WTC11 (cell line): ENCODE results near the gene ERFL. TPM values are rescaled to one million over a fixed set of nuclear protein-coding genes. Genes with fewer than 3 reads are reported as not detected.

Experiments used
- ATAC-seq: fragments of 200-7000 bp; cut with Tn5 transposase; 2 replicates; pipeline ENCODE4 v1.10.0; 2021; ENCODE audit warnings: mild to moderate bottlenecking, moderate library complexity
- CTCF ChIA-PET: fragments of 300-600 bp; sonication (Branson Sonifier 250); formaldehyde crosslinking; loops from one replicate; lab custom pipeline; 2021; ENCODE audit warnings: antibody characterized with exemption; lab: Charles Lee
- POLR2A ChIA-PET: fragments of 350-600 bp; sonication (Branson Sonifier 250); formaldehyde crosslinking; loops from one replicate; lab custom pipeline; 2021; ENCODE audit warnings: antibody characterized with exemption; lab: Charles Lee
- DNase-seq: peaks from one replicate; pipeline ENCODE4 v3.0.0; 2021; ENCODE audit warnings: low spot score
- H3K27ac Mint-ChIP-seq: 2 replicates; pipeline ENCODE4 v1.8.0; 2021; ENCODE audit warnings: mixed read lengths
- H3K27me3 Mint-ChIP-seq: 2 replicates; pipeline ENCODE4 v1.8.0; 2021; ENCODE audit warnings: low read depth, mild to moderate bottlenecking, moderate library complexity, mixed read lengths
- H3K36me3 Mint-ChIP-seq: 2 replicates; pipeline ENCODE4 v1.8.0; 2021; ENCODE audit warnings: mixed read lengths
- H3K4me1 Mint-ChIP-seq: 2 replicates; pipeline ENCODE4 v1.8.0; 2022; ENCODE audit warnings: mixed read lengths
- H3K4me3 Mint-ChIP-seq: 2 replicates; pipeline ENCODE4 v1.8.0; 2021; ENCODE audit warnings: mild to moderate bottlenecking, moderate library complexity, mixed read lengths
- H3K9me3 Mint-ChIP-seq: 2 replicates; pipeline ENCODE4 v1.8.0; 2021; ENCODE audit warnings: mixed read lengths
- CREB1 ChIP-seq: sonication (generic); formaldehyde crosslinking; IDR thresholded peaks from 2 replicates; pipeline ENCODE4 v1.8.0; 2023; ENCODE audit warnings: mild to moderate bottlenecking, missing genetic modification reagents
- CREM ChIP-seq: sonication (generic); formaldehyde crosslinking; IDR thresholded peaks from 2 replicates; pipeline ENCODE4 v1.8.1; 2022; ENCODE audit warnings: mild to moderate bottlenecking, missing genetic modification reagents, moderate library complexity
- ELF4 ChIP-seq: sonication (generic); formaldehyde crosslinking; IDR thresholded peaks from 2 replicates; pipeline ENCODE4 v1.8.1; 2022; ENCODE audit warnings: low read depth, mild to moderate bottlenecking, moderate library complexity, missing genetic modification reagents
- ETV6 ChIP-seq: sonication (generic); formaldehyde crosslinking; IDR thresholded peaks from 2 replicates; pipeline ENCODE4 v1.8.1; 2022; ENCODE audit warnings: mild to moderate bottlenecking, missing genetic modification reagents
- FOXJ3 ChIP-seq: sonication (generic); formaldehyde crosslinking; IDR thresholded peaks from 2 replicates; pipeline ENCODE4 v1.9.0; 2021; ENCODE audit warnings: missing genetic modification reagents, mild to moderate bottlenecking, borderline replicate concordance
- JAZF1 ChIP-seq: fragments of 250-450 bp; sonication (Bioruptor Pico); IDR thresholded peaks from 2 replicates; pipeline ENCODE4 v1.9.0; 2021; ENCODE audit warnings: moderate library complexity, mild to moderate bottlenecking, inconsistent platforms
- MXD4 ChIP-seq: fragments of 250-450 bp; sonication (Bioruptor Pico); IDR thresholded peaks from 2 replicates; pipeline ENCODE4 v1.8.0; 2021; ENCODE audit warnings: mild to moderate bottlenecking, moderate library complexity, borderline replicate concordance
- NR1H2 ChIP-seq: sonication (generic); formaldehyde crosslinking; IDR thresholded peaks from 2 replicates; pipeline ENCODE4 v1.9.0; 2021; ENCODE audit warnings: mild to moderate bottlenecking, moderate library complexity, missing genetic modification reagents
- NR3C1 ChIP-seq: sonication (generic); formaldehyde crosslinking; conservative IDR thresholded peaks from 2 replicates; pipeline ENCODE4 v1.8.1; 2023; ENCODE audit warnings: low read depth, mild to moderate bottlenecking, missing genetic modification reagents
- RELA ChIP-seq: sonication (generic); formaldehyde crosslinking; IDR thresholded peaks from 2 replicates; pipeline ENCODE4 v1.8.1; 2022; ENCODE audit warnings: missing genetic modification reagents, mild to moderate bottlenecking, borderline replicate concordance
- SP1 ChIP-seq: sonication (generic); formaldehyde crosslinking; conservative IDR thresholded peaks from 2 replicates; pipeline ENCODE4 v1.8.1; 2022; ENCODE audit warnings: missing genetic modification reagents
- TCF7 ChIP-seq: sonication (generic); formaldehyde crosslinking; IDR thresholded peaks from 2 replicates; pipeline ENCODE4 v1.8.0; 2022; ENCODE audit warnings: mild to moderate bottlenecking, low read depth, missing genetic modification reagents, moderate library complexity
- ZNF121 ChIP-seq: sonication (generic); formaldehyde crosslinking; IDR thresholded peaks from 2 replicates; pipeline ENCODE4 v1.8.0; 2023; ENCODE audit warnings: missing genetic modification reagents
- ZNF219 ChIP-seq: sonication (generic); formaldehyde crosslinking; IDR thresholded peaks from 2 replicates; pipeline ENCODE4 v1.8.0; 2023; ENCODE audit warnings: missing genetic modification reagents, mild to moderate bottlenecking, borderline replicate concordance
- ZNF317 ChIP-seq: sonication (generic); formaldehyde crosslinking; IDR thresholded peaks from 2 replicates; pipeline ENCODE4 v1.8.1; 2023; ENCODE audit warnings: low read depth, mild to moderate bottlenecking, moderate library complexity, missing genetic modification reagents, borderline replicate concordance
- total RNA-seq: library from RNA; stranded (reverse); gene quantifications from 3 replicates; pipeline ENCODE4 v1.2.3, GENCODE V29; 2021
- TF ChIP-seq, protein P1 (sequence below): sonication (generic); formaldehyde crosslinking; IDR thresholded peaks from 2 replicates; pipeline ENCODE4 v1.8.0; 2022; ENCODE audit warnings: mild to moderate bottlenecking, missing genetic modification reagents
- TF ChIP-seq, protein P2 (sequence below): sonication (generic); formaldehyde crosslinking; IDR thresholded peaks from 2 replicates; pipeline ENCODE4 v1.8.1; 2023; ENCODE audit warnings: mild to moderate bottlenecking, missing genetic modification reagents, moderate library complexity
- TF ChIP-seq, protein P3 (sequence below): fragments of 200-600 bp; IDR thresholded peaks from 2 replicates; pipeline ENCODE4 v1.8.0; 2022; ENCODE audit warnings: antibody characterized with exemption
- TF ChIP-seq, protein P4 (sequence below): sonication (generic); formaldehyde crosslinking; IDR thresholded peaks from 2 replicates; pipeline ENCODE4 v1.8.1; 2022; ENCODE audit warnings: mild to moderate bottlenecking, missing genetic modification reagents, moderate library complexity, borderline replicate concordance
- TF ChIP-seq, protein P5 (sequence below): fragments of 250-450 bp; sonication (Bioruptor Pico); IDR thresholded peaks from 2 replicates; pipeline ENCODE4 v1.9.0; 2021; ENCODE audit warnings: mild to moderate bottlenecking, borderline replicate concordance
- TF ChIP-seq, protein P6 (sequence below): sonication (generic); formaldehyde crosslinking; IDR thresholded peaks from 2 replicates; pipeline ENCODE4 v1.8.1; 2023; ENCODE audit warnings: mild to moderate bottlenecking, missing genetic modification reagents

Gene ERFL
- total RNA-seq, 1 experiment from 2014 or later = 0.31 TPM

DNA sequence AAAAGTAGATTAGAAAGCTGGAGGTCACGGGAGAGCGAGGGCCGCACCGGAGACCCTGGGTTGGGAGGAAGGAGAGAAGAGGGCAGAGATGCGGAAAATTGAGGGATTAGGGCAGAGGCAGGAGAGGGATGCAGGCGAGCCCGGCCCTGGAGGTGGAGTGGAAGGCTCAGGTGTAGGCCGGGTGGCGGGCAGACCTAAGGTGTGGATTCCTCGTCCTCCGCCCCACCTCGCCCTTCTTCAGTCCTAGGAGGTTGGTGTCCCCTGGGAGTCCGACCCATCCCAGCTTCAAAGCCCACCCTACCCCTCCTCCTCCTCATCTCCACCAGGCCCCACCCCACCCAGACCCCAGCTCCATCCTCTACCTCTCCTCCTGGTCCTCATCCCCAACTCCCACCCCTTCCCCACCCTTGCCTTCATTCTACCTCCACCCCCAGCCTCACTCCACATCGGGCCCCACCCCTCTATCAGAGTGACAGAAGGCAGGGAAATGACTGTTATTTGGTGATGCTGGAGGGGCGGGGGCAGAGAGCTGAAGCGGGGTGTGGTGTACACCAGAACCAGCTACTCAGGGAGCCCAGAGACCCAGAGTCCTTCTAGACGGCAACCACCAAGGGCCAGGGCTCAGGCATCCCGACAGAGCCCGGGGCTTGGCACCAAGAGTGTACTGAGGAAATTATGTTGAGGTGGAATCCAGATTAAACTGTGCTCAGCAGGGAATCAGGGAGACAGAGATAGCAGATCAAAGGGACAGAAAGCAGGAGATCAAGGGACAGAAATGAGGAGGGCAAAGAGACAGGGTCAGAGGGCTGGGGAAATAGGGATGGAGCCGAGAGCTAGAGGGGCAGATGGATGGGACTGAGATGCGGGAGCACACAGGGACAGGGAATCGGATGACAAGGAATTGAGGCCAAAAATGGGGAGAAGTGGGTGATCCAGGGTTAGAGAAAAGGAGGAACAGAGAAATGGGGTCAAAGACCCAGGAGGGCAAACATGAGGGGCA, 6.4 kb downstream of the ERFL start (continued):
- TF ChIP-seq, protein P1, sequence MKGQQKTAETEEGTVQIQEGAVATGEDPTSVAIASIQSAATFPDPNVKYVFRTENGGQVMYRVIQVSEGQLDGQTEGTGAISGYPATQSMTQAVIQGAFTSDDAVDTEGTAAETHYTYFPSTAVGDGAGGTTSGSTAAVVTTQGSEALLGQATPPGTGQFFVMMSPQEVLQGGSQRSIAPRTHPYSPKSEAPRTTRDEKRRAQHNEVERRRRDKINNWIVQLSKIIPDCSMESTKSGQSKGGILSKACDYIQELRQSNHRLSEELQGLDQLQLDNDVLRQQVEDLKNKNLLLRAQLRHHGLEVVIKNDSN = no peak
- TF ChIP-seq ETV6 (CRISPR knock-in tag) (no peak), TCF7 (CRISPR knock-in tag) (no peak), MXD4 (CRISPR knock-in tag) (no peak)
- TF ChIP-seq, protein P2, sequence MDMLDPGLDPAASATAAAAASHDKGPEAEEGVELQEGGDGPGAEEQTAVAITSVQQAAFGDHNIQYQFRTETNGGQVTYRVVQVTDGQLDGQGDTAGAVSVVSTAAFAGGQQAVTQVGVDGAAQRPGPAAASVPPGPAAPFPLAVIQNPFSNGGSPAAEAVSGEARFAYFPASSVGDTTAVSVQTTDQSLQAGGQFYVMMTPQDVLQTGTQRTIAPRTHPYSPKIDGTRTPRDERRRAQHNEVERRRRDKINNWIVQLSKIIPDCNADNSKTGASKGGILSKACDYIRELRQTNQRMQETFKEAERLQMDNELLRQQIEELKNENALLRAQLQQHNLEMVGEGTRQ (CRISPR knock-in tag) = no peak

DNA sequence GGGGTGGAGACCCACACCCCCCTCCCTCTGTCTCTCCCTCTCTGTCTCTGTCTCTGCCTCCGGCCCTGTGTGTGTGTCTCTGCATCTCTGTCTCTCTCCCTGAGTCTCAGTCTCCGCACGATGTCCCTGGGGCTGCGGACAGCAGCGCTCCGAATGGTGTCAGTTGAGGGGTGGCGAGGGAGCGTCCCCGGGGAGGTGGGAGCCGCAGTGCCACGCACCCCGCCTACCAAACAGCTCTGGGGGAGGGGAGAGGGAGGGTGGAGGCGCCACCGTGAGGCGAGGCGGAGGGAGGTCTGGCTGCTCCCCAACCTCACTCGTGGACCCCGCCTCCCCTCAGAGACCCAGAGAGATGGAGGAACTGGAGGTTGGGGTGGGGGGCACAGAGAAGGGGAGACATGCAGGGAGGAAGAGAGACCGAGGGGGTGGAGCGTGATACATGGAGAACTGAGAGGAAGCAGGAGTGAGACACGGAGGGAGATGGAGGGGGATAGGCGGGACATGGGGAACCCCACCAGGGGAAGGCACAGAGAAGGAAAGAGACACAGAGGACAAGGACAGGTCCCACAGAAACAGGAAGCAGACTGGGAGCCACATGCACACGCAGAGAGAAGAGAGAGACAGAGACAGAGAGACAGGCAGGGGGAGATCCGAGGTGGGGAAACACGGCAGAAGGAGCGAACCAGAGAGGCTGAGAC, 7.2 kb downstream of the ERFL start:
- ATAC-seq (peak; percentile 14; the same call in 1 of the 2 replicates), DNase-seq (no peak)
- Mint-ChIP-seq H3K27me3 (no peaks in the 10 kb centered on the region), H3K4me3 (peak overlapping the region; percentile 16), H3K36me3 (no peaks in the 10 kb centered on the region), H3K4me1 (peaks cover 10% of the 10 kb centered on the region), H3K9me3 (no peaks in the 10 kb centered on the region), H3K27ac (no peak overlapping the region)
- CTCF ChIA-PET = interaction anchor here (0.7 to 2.1 kb wide), 4 partner anchors 10 to 214 kb away, joined by 3 to 14 read pairs (median 4); no protein-coding TSS in a partner anchor
- TF ChIP-seq ZNF219 (no peak), NR3C1 (no peak), ELF4 (CRISPR knock-in tag) (no peak), CREB1 (CRISPR knock-in tag) (no peak), NR1H2 (no peak), FOXJ3 (CRISPR knock-in tag) (no peak), SP1 (CRISPR knock-in tag) (no peak), CREM (CRISPR knock-in tag) (no peak), ZNF121 (CRISPR knock-in tag) (no peak), JAZF1 (CRISPR knock-in tag) (no peak), RELA (no peak), ZNF317 (CRISPR knock-in tag) (no peak)
- TF ChIP-seq, protein P3, sequence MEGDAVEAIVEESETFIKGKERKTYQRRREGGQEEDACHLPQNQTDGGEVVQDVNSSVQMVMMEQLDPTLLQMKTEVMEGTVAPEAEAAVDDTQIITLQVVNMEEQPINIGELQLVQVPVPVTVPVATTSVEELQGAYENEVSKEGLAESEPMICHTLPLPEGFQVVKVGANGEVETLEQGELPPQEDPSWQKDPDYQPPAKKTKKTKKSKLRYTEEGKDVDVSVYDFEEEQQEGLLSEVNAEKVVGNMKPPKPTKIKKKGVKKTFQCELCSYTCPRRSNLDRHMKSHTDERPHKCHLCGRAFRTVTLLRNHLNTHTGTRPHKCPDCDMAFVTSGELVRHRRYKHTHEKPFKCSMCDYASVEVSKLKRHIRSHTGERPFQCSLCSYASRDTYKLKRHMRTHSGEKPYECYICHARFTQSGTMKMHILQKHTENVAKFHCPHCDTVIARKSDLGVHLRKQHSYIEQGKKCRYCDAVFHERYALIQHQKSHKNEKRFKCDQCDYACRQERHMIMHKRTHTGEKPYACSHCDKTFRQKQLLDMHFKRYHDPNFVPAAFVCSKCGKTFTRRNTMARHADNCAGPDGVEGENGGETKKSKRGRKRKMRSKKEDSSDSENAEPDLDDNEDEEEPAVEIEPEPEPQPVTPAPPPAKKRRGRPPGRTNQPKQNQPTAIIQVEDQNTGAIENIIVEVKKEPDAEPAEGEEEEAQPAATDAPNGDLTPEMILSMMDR = no peak
- TF ChIP-seq, protein P4, sequence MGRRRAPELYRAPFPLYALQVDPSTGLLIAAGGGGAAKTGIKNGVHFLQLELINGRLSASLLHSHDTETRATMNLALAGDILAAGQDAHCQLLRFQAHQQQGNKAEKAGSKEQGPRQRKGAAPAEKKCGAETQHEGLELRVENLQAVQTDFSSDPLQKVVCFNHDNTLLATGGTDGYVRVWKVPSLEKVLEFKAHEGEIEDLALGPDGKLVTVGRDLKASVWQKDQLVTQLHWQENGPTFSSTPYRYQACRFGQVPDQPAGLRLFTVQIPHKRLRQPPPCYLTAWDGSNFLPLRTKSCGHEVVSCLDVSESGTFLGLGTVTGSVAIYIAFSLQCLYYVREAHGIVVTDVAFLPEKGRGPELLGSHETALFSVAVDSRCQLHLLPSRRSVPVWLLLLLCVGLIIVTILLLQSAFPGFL (CRISPR knock-in tag) = no peak
- TF ChIP-seq, protein P5, sequence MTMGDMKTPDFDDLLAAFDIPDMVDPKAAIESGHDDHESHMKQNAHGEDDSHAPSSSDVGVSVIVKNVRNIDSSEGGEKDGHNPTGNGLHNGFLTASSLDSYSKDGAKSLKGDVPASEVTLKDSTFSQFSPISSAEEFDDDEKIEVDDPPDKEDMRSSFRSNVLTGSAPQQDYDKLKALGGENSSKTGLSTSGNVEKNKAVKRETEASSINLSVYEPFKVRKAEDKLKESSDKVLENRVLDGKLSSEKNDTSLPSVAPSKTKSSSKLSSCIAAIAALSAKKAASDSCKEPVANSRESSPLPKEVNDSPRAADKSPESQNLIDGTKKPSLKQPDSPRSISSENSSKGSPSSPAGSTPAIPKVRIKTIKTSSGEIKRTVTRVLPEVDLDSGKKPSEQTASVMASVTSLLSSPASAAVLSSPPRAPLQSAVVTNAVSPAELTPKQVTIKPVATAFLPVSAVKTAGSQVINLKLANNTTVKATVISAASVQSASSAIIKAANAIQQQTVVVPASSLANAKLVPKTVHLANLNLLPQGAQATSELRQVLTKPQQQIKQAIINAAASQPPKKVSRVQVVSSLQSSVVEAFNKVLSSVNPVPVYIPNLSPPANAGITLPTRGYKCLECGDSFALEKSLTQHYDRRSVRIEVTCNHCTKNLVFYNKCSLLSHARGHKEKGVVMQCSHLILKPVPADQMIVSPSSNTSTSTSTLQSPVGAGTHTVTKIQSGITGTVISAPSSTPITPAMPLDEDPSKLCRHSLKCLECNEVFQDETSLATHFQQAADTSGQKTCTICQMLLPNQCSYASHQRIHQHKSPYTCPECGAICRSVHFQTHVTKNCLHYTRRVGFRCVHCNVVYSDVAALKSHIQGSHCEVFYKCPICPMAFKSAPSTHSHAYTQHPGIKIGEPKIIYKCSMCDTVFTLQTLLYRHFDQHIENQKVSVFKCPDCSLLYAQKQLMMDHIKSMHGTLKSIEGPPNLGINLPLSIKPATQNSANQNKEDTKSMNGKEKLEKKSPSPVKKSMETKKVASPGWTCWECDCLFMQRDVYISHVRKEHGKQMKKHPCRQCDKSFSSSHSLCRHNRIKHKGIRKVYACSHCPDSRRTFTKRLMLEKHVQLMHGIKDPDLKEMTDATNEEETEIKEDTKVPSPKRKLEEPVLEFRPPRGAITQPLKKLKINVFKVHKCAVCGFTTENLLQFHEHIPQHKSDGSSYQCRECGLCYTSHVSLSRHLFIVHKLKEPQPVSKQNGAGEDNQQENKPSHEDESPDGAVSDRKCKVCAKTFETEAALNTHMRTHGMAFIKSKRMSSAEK (CRISPR knock-in tag) = no peak
- TF ChIP-seq, protein P6, sequence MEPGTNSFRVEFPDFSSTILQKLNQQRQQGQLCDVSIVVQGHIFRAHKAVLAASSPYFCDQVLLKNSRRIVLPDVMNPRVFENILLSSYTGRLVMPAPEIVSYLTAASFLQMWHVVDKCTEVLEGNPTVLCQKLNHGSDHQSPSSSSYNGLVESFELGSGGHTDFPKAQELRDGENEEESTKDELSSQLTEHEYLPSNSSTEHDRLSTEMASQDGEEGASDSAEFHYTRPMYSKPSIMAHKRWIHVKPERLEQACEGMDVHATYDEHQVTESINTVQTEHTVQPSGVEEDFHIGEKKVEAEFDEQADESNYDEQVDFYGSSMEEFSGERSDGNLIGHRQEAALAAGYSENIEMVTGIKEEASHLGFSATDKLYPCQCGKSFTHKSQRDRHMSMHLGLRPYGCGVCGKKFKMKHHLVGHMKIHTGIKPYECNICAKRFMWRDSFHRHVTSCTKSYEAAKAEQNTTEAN (CRISPR knock-in tag) = no peak
- POLR2A ChIA-PET = interaction anchor here (1.0 to 1.5 kb wide), 2 partner anchors 15 to 48 kb away, joined by 3 to 5 read pairs; no protein-coding TSS in a partner anchor
